IMR-90 (cell line): ENCODE measurements around the gene PC. TPM values are rescaled to one million over a fixed set of nuclear protein-coding genes. Genes with fewer than 3 reads are reported as not detected.

Experiments used
- ATAC-seq: fragments of 200-7000 bp; cut with Tn5 transposase; 2 replicates; pipeline ENCODE4 v1.9.1; 2020; ENCODE audit warnings: low read depth, mild to moderate bottlenecking, moderate library complexity
- BruUV-seq: library from RNA; stranded (reverse); fragments of 400-500 nt; replicated peaks from 2 replicates; lab custom pipeline; 2021; lab: Mats Ljungman, UMichigan
- CTCF ChIA-PET: fragments of 300-600 bp; formaldehyde crosslinking; extraction: SDS; loops from one replicate; lab custom pipeline; 2021; ENCODE audit warnings: antibody characterized with exemption; lab: Yijun Ruan, JAX
- POLR2A ChIA-PET: fragments of 300-600 bp; sonication (Branson Sonifier 250); formaldehyde crosslinking; loops from one replicate; lab custom pipeline; 2022; ENCODE audit warnings: antibody characterized with exemption; ENCODE audit not compliant: unreplicated experiment; lab: Charles Lee
- DNase-seq: peaks from one replicate; pipeline ENCODE4 v3.0.0; 2013
- H2AFZ ChIP-seq: replicated peaks from 2 replicates; pipeline ENCODE3; 2013; ENCODE audit warnings: low read length, mild to moderate bottlenecking; ENCODE audit not compliant: poor library complexity
- H2AK5ac ChIP-seq: 2 replicates; pipeline ENCODE4 v1.6.1; 2013; ENCODE audit warnings: low read depth, low read length, inconsistent platforms
- H2AK9ac ChIP-seq: replicated peaks from 2 replicates; pipeline ENCODE3; 2013; ENCODE audit warnings: mild to moderate bottlenecking, low read depth, low read length, moderate library complexity; ENCODE audit not compliant: poor library complexity
- H2BK120ac ChIP-seq: 2 replicates; pipeline ENCODE4 v1.6.1; 2013; ENCODE audit warnings: low read depth, low read length, inconsistent platforms
- H2BK15ac ChIP-seq: 3 replicates; pipeline ENCODE4 v1.6.1; 2013; ENCODE audit warnings: low read depth, low read length, inconsistent platforms
- H2BK20ac ChIP-seq: 2 replicates; pipeline ENCODE4 v1.6.1; 2013; ENCODE audit warnings: low read depth, mild to moderate bottlenecking, inconsistent platforms, low read length, moderate library complexity
- H2BK5ac ChIP-seq: 2 replicates; pipeline ENCODE4 v1.6.1; 2013; ENCODE audit warnings: mild to moderate bottlenecking, low read depth, low read length, inconsistent platforms; ENCODE audit not compliant: poor library complexity, severe bottlenecking
- H3K14ac ChIP-seq: replicated peaks from 2 replicates; pipeline ENCODE4 v1.6.1; 2013; ENCODE audit warnings: low read depth, low read length, inconsistent platforms
- H3K18ac ChIP-seq: 2 replicates; pipeline ENCODE4 v1.6.1; 2013; ENCODE audit warnings: low read depth, low read length, control low read depth
- H3K23ac ChIP-seq: 2 replicates; pipeline ENCODE4 v1.6.1; 2013; ENCODE audit warnings: low read depth, low read length, inconsistent platforms
- H3K27ac ChIP-seq: 2 replicates; pipeline ENCODE4 v1.5.1; 2013; ENCODE audit warnings: mild to moderate bottlenecking, control low read depth, low read length; ENCODE audit not compliant: insufficient read depth
- H3K27me3 ChIP-seq: 2 replicates; pipeline ENCODE4 v1.6.1; 2013; ENCODE audit warnings: low read length; ENCODE audit not compliant: control insufficient read depth, insufficient read depth
- H3K36me3 ChIP-seq: 2 replicates; pipeline ENCODE4 v1.6.1; 2013; ENCODE audit warnings: low read length, mixed read lengths; ENCODE audit not compliant: control insufficient read depth, insufficient read depth
- H3K4ac ChIP-seq: 2 replicates; pipeline ENCODE4 v1.6.1; 2013; ENCODE audit warnings: low read depth, low read length, inconsistent platforms
- H3K4me1 ChIP-seq: 2 replicates; pipeline ENCODE4 v1.6.1; 2013; ENCODE audit warnings: low read length, mixed read lengths; ENCODE audit not compliant: control insufficient read depth, insufficient read depth
- H3K4me2 ChIP-seq: 2 replicates; pipeline ENCODE4 v1.6.1; 2013; ENCODE audit warnings: low read depth, mild to moderate bottlenecking, control low read depth, low read length, moderate library complexity
- H3K4me3 ChIP-seq: 2 replicates; pipeline ENCODE4 v1.5.1; 2013; ENCODE audit warnings: low read depth, mild to moderate bottlenecking, control low read depth, low read length, moderate library complexity; ENCODE audit not compliant: insufficient read depth
- H3K56ac ChIP-seq: 2 replicates; pipeline ENCODE4 v1.6.1; 2013; ENCODE audit warnings: low read length, inconsistent platforms; ENCODE audit not compliant: insufficient read depth; ENCODE audit errors: extremely low read depth
- H3K79me1 ChIP-seq, 2 experiments: 2 replicates each; pipeline ENCODE4 v1.6.1; 2013; ENCODE audit warnings: low read length in 2 of 2, inconsistent platforms in 1 of 2, low read depth in 1 of 2
- H3K9ac ChIP-seq: 2 replicates; pipeline ENCODE4 v1.6.1; 2013; ENCODE audit warnings: low read depth, low read length, control low read depth
- H3K9me1 ChIP-seq: 2 replicates; pipeline ENCODE4 v1.6.1; 2013; ENCODE audit warnings: low read length, inconsistent platforms; ENCODE audit not compliant: insufficient read depth
- H3K9me3 ChIP-seq: 2 replicates; pipeline ENCODE4 v1.6.1; 2013; ENCODE audit warnings: low read length; ENCODE audit not compliant: control insufficient read depth, insufficient read depth
- H4K20me1 ChIP-seq: 2 replicates; pipeline ENCODE4 v1.6.1; 2013; ENCODE audit warnings: low read length, inconsistent platforms; ENCODE audit not compliant: insufficient read depth
- H4K5ac ChIP-seq: 2 replicates; pipeline ENCODE4 v1.6.1; 2013; ENCODE audit warnings: mild to moderate bottlenecking, low read depth, low read length, control low read depth
- H4K8ac ChIP-seq, 2 experiments: 2 replicates each; pipeline ENCODE4 v1.6.1; 2013; ENCODE audit warnings: low read depth in 2 of 2, low read length in 2 of 2, control low read depth in 1 of 2, inconsistent platforms in 1 of 2
- H4K91ac ChIP-seq: 2 replicates; pipeline ENCODE4 v1.6.1; 2013; ENCODE audit warnings: low read depth, low read length, inconsistent platforms; ENCODE audit not compliant: insufficient read depth
- BHLHE40 ChIP-seq: fragments of 150-350 bp; IDR thresholded peaks from 2 replicates; pipeline ENCODE4 v1.6.1; 2016; ENCODE audit warnings: mild to moderate bottlenecking, low read depth, low read length
- CEBPB ChIP-seq: IDR thresholded peaks from 2 replicates; pipeline ENCODE4 v1.6.1; 2012; ENCODE audit warnings: low read depth, low read length, improper control_type of control experiment
- CHD1 ChIP-seq: IDR thresholded peaks from 2 replicates; pipeline ENCODE4 v1.6.1; 2012; ENCODE audit warnings: low read depth, low read length, improper control_type of control experiment
- CTCF ChIP-seq: conservative IDR thresholded peaks from 2 replicates; pipeline ENCODE4 v1.5.1; 2012; ENCODE audit warnings: mild to moderate bottlenecking, low read depth, low read length, improper control_type of control experiment
- ELK1 ChIP-seq: fragments of 150-350 bp; IDR thresholded peaks from 2 replicates; pipeline ENCODE4 v1.6.1; 2016; ENCODE audit warnings: low read depth, mild to moderate bottlenecking, low read length, moderate library complexity, borderline replicate concordance
- FOS ChIP-seq: fragments of 150-350 bp; IDR thresholded peaks from 2 replicates; pipeline ENCODE4 v1.6.1; 2016; ENCODE audit warnings: low read depth, low read length
- MAFK ChIP-seq: IDR thresholded peaks from 2 replicates; pipeline ENCODE4 v1.6.1; 2012; ENCODE audit warnings: low read depth, low read length, improper control_type of control experiment
- MAZ ChIP-seq: IDR thresholded peaks from 2 replicates; pipeline ENCODE4 v1.6.1; 2012; ENCODE audit warnings: low read depth, mild to moderate bottlenecking, low read length, improper control_type of control experiment, moderate library complexity, borderline replicate concordance
- MXI1 ChIP-seq: IDR thresholded peaks from 2 replicates; pipeline ENCODE4 v1.6.1; 2012; ENCODE audit warnings: low read depth, mild to moderate bottlenecking, low read length, moderate library complexity, borderline replicate concordance
- NFE2L2 ChIP-seq: fragments of 150-350 bp; IDR thresholded peaks from 2 replicates; pipeline ENCODE4 v1.6.1; 2016; ENCODE audit warnings: low read depth, mild to moderate bottlenecking, low read length
- POLR2A ChIP-seq: IDR thresholded peaks from 2 replicates; pipeline ENCODE4 v1.6.1; 2012; ENCODE audit warnings: mild to moderate bottlenecking, low read depth, low read length
- RAD21 ChIP-seq: IDR thresholded peaks from 2 replicates; pipeline ENCODE4 v1.6.1; 2012; ENCODE audit warnings: low read length, improper control_type of control experiment
- RCOR1 ChIP-seq: IDR thresholded peaks from 2 replicates; pipeline ENCODE4 v1.6.1; 2012; ENCODE audit warnings: mild to moderate bottlenecking, low read length, improper control_type of control experiment; ENCODE audit not compliant: insufficient replicate concordance
- RFX5 ChIP-seq: IDR thresholded peaks from 2 replicates; pipeline ENCODE4 v1.8.0; 2012; ENCODE audit warnings: low read depth, mild to moderate bottlenecking, low read length, moderate library complexity
- SMC3 ChIP-seq: fragments of 150-350 bp; IDR thresholded peaks from 2 replicates; pipeline ENCODE4 v1.6.1; 2016; ENCODE audit warnings: low read depth, mild to moderate bottlenecking, antibody characterized with exemption, low read length, moderate library complexity
- USF2 ChIP-seq: fragments of 150-350 bp; IDR thresholded peaks from 2 replicates; pipeline ENCODE4 v1.6.1; 2017; ENCODE audit warnings: mild to moderate bottlenecking, antibody characterized with exemption, low read length, low read depth
- WGBS, 2 experiments: methylation state at CpG; one replicate each; pipeline versions ENCODE4 v1.1.5 to v1.1.7; 2013; ENCODE audit warnings: missing lambda C conversion rate in 2 of 2; ENCODE audit not compliant: insufficient read length in 1 of 2; ENCODE audit errors: extremely low coverage in 2 of 2; 5-methylcytosine and 5-hydroxymethylcytosine counted together
- dilution Hi-C: fragments of 300-500 bp; cut with HindIII; formaldehyde crosslinking; loops from one replicate; pipeline ENCODE4 v1.14.3; 2018; ENCODE audit warnings: low sequenced_read_pairs; ENCODE audit not compliant: unreplicated experiment
- in situ Hi-C: fragments of 300-500 bp; cut with MboI; formaldehyde crosslinking; loops from 3 replicates; pipeline ENCODE4 v1.14.3; 2019; ENCODE audit warnings: low sequenced_read_pairs, inconsistent platforms, mixed read lengths
- intact Hi-C: fragments of 100-400 bp; cut with micrococcal nuclease; formaldehyde crosslinking; loops from 2 replicates; pipeline ENCODE4 v1.10.0; 2022
- polyA plus RNA-seq, 3 experiments: library from polyadenylated mRNA; depleted of rRNA; stranded (reverse); fragments of >200 nt; gene quantifications; 2 replicates each; pipeline ENCODE4 v1.2.3, GENCODE V29; 2012; ENCODE audit warnings: low replicate concordance in 1 of 3
- total RNA-seq: library from RNA; depleted of rRNA; stranded (reverse); fragments of >200 nt; gene quantifications from 2 replicates; pipeline ENCODE4 v1.2.3, GENCODE V29; 2012

Gene PC
- total and polyA plus RNA-seq, 2 of the 4 experiments (the other 2 are of a cell fraction) = 13.6 to 15.7 TPM

GRCh38 chr11:66869567-66869870, 88.7 kb downstream of the PC start:
- Histone ChIP-seq H3K79me1 (no peaks in the 10 kb centered on the region), H2AK5ac (no peak overlapping the region), H2BK5ac (no peak overlapping the region), H4K91ac (no peak overlapping the region), H3K4ac (no peak overlapping the region), H2AK9ac (no peak overlapping the region), H3K36me3 (peaks cover 47% of the 10 kb centered on the region; the same call in 1 of the 2 replicates), H3K56ac (no peak overlapping the region), H4K20me1 (no peaks in the 10 kb centered on the region), H3K27ac (no peak overlapping the region), H3K9ac (no peak overlapping the region), H2BK15ac (no peak overlapping the region), H3K4me3 (no peak overlapping the region), H2BK120ac (no peak overlapping the region), H4K8ac (no peak overlapping the region), H3K9me3 (no peaks in the 10 kb centered on the region), H4K5ac (no peak overlapping the region), H2AFZ (no peak overlapping the region), H3K14ac (no peak overlapping the region), H3K4me1 (peaks cover 2% of the 10 kb centered on the region; the same call in 1 of the 2 replicates), H3K9me1 (no peaks in the 10 kb centered on the region), H3K4me2 (no peak overlapping the region), H3K27me3 (no peaks in the 10 kb centered on the region), H2BK20ac (no peak overlapping the region), H3K18ac (no peak overlapping the region), H3K23ac (no peak overlapping the region)
- in situ Hi-C loops = no loop called here
- no TSS peak for BruUV-seq
- WGBS, 2 experiments = no CpG with 5 or more reads among the region's 9 CpGs
- ChIA-PET POLR2A (no interaction called here), CTCF (no interaction called here)
- ATAC-seq (no peak), DNase-seq (no peak)
- intact Hi-C loops = no loop called here
- no peak for TF ChIP-seq MAFK
- no peak for TF ChIP-seq CTCF
- no peak for TF ChIP-seq SMC3
- no peak for TF ChIP-seq RCOR1
- TF ChIP-seq ELK1 = no peak
- TF ChIP-seq NFE2L2 = no peak
- no peak for TF ChIP-seq POLR2A
- no peak for TF ChIP-seq RFX5
- no peak for TF ChIP-seq CHD1
- TF ChIP-seq MXI1 = no peak
- no peak for TF ChIP-seq FOS
- TF ChIP-seq USF2 = no peak
- TF ChIP-seq MAZ = no peak
- TF ChIP-seq CEBPB = no peak
- TF ChIP-seq BHLHE40 = no peak
- no peak for TF ChIP-seq RAD21
- dilution Hi-C loops = no loop called here
